Mesenchymal stem cell (in vitro differentiated cells and primary cell): ENCODE results near the gene MRGPRF.
A peak's percentile ranks its signal among the peaks of the same experiment; 100 is the strongest.

Experiments used
- DNase-seq: peaks from one replicate; pipeline ENCODE4 v3.0.0-alpha.2; 2013
- H2AFZ ChIP-seq: one replicate; pipeline ENCODE4 v1.6.1; 2013; ENCODE audit warnings: low read depth, mild to moderate bottlenecking, control low read depth, inconsistent platforms, low read length, moderate library complexity
- H2AK5ac ChIP-seq: 2 replicates; pipeline ENCODE4 v1.6.1; 2013; ENCODE audit warnings: low read length, moderate library complexity, mild to moderate bottlenecking, inconsistent platforms; ENCODE audit not compliant: severe bottlenecking
- H2BK120ac ChIP-seq: one replicate; pipeline ENCODE4 v1.6.1; 2013; ENCODE audit warnings: low read depth, mild to moderate bottlenecking, inconsistent platforms, low read length, moderate library complexity
- H2BK12ac ChIP-seq, 2 experiments: one replicate each; pipeline ENCODE4 v1.6.1; 2013; ENCODE audit warnings: inconsistent platforms in 2 of 2, low read length in 2 of 2, mild to moderate bottlenecking in 2 of 2, moderate library complexity in 2 of 2, control low read depth in 1 of 2
- H2BK15ac ChIP-seq: one replicate; pipeline ENCODE4 v1.6.1; 2013; ENCODE audit warnings: mild to moderate bottlenecking, low read depth, inconsistent platforms; ENCODE audit not compliant: poor library complexity, severe bottlenecking
- H2BK5ac ChIP-seq: 2 replicates; pipeline ENCODE4 v1.6.1; 2013; ENCODE audit warnings: low read depth, mild to moderate bottlenecking, low read length, control low read depth, inconsistent platforms; ENCODE audit not compliant: poor library complexity, severe bottlenecking
- H3K14ac ChIP-seq, 2 experiments: one replicate each; pipeline ENCODE4 v1.6.1; 2013; ENCODE audit warnings: inconsistent platforms in 2 of 2, low read length in 2 of 2, control low read depth in 1 of 2, mild to moderate bottlenecking in 1 of 2, moderate library complexity in 1 of 2
- H3K18ac ChIP-seq, 2 experiments: one replicate each; pipeline ENCODE4 v1.6.1; 2013; ENCODE audit warnings: inconsistent platforms in 2 of 2, low read length in 2 of 2, control low read depth in 1 of 2, low read depth in 1 of 2, mild to moderate bottlenecking in 1 of 2
- H3K23ac ChIP-seq, 2 experiments: one replicate each; pipeline ENCODE4 v1.6.1; 2013; ENCODE audit warnings: inconsistent platforms in 2 of 2, low read length in 2 of 2, mild to moderate bottlenecking in 2 of 2, moderate library complexity in 2 of 2, control low read depth in 1 of 2
- H3K27ac ChIP-seq: 2 replicates; pipeline ENCODE4 v1.5.1; 2013; ENCODE audit warnings: mild to moderate bottlenecking, moderate library complexity, low read length, control low read depth, inconsistent platforms; ENCODE audit not compliant: poor library complexity, severe bottlenecking
- H3K27me3 ChIP-seq, 2 experiments: 2 replicates each; pipeline versions ENCODE4 v1.6.1 to v1.7.0; 2013; ENCODE audit warnings: low read length in 2 of 2, mild to moderate bottlenecking in 2 of 2, moderate library complexity in 2 of 2, control low read depth in 1 of 2, inconsistent platforms in 1 of 2; ENCODE audit not compliant: control insufficient read depth in 1 of 2, insufficient read depth in 1 of 2
- H3K36me3 ChIP-seq, 2 experiments: 2 replicates each; pipeline versions ENCODE4 v1.6.1 to v1.7.0; 2013; ENCODE audit warnings: low read length in 2 of 2, control low read depth in 1 of 2, inconsistent platforms in 1 of 2, low read depth in 1 of 2, mild to moderate bottlenecking in 1 of 2; ENCODE audit not compliant: insufficient read depth in 2 of 2, control insufficient read depth in 1 of 2
- H3K4ac ChIP-seq, 2 experiments: one replicate each; pipeline ENCODE4 v1.6.1; 2013; ENCODE audit warnings: inconsistent platforms in 2 of 2, low read length in 2 of 2, mild to moderate bottlenecking in 2 of 2, moderate library complexity in 2 of 2, control low read depth in 1 of 2, low read depth in 1 of 2
- H3K4me1 ChIP-seq: 2 replicates; pipeline ENCODE4 v1.6.1; 2013; ENCODE audit warnings: low read depth, low read length, control low read depth; ENCODE audit not compliant: control insufficient read depth, insufficient read depth
- H3K4me2 ChIP-seq: 2 replicates; pipeline ENCODE4 v1.6.1; 2013; ENCODE audit warnings: low read length, mild to moderate bottlenecking, inconsistent platforms; ENCODE audit not compliant: poor library complexity, severe bottlenecking
- H3K4me3 ChIP-seq, 2 experiments: 2 replicates each; pipeline versions ENCODE4 v1.5.1 to v1.7.0; 2013; ENCODE audit warnings: low read length in 2 of 2, mild to moderate bottlenecking in 2 of 2, control low read depth in 1 of 2, low read depth in 1 of 2; ENCODE audit not compliant: insufficient read depth in 1 of 2
- H3K79me1 ChIP-seq: replicated peaks from 2 replicates; pipeline ENCODE4 v1.6.1; 2013; ENCODE audit warnings: mild to moderate bottlenecking, control low read depth, low read length, inconsistent platforms; ENCODE audit not compliant: poor library complexity, severe bottlenecking
- H3K9ac ChIP-seq: 2 replicates; pipeline ENCODE4 v1.7.0; 2013; ENCODE audit warnings: mild to moderate bottlenecking, low read length, moderate library complexity
- H3K9me3 ChIP-seq: 2 replicates; pipeline ENCODE4 v1.7.0; 2013; ENCODE audit warnings: mild to moderate bottlenecking, low read length; ENCODE audit not compliant: control insufficient read depth
- H4K8ac ChIP-seq: one replicate; pipeline ENCODE4 v1.6.1; 2013; ENCODE audit warnings: inconsistent platforms, mild to moderate bottlenecking, low read length, moderate library complexity
- H4K91ac ChIP-seq: one replicate; pipeline ENCODE4 v1.6.1; 2013; ENCODE audit warnings: mild to moderate bottlenecking, low read length, inconsistent platforms
- WGBS: methylation state at CpG from one replicate; pipeline ENCODE4 v1.1.7; 2013; ENCODE audit warnings: mixed read lengths; 5-methylcytosine and 5-hydroxymethylcytosine counted together

Gene MRGPRF

GRCh38 chr11:68997124-68997994 lies 15.7 kb downstream of the MRGPRF start:
- Histone ChIP-seq H3K23ac (no peak overlapping the region), H4K8ac (no peak overlapping the region), H3K4me2 (no peak overlapping the region), H3K9ac (no peak overlapping the region), H4K91ac (no peak overlapping the region), H3K27ac (no peak overlapping the region), H2BK12ac (no peak overlapping the region), H2BK15ac (no peak overlapping the region), H3K4me1 (peaks cover 10% of the 10 kb centered on the region), H3K4me3 (no peak overlapping the region), H3K14ac (no peak overlapping the region), H2BK120ac (no peak overlapping the region), H3K36me3 (no peaks in the 10 kb centered on the region), H3K18ac (no peak overlapping the region), H3K79me1 (no peaks in the 10 kb centered on the region), H2AK5ac (no peak overlapping the region), H2BK5ac (no peak overlapping the region), H3K27me3 (peaks cover 3 to 23% of the 10 kb centered on the region in 2 experiments), H2AFZ (no peak overlapping the region), H3K9me3 (no peaks in the 10 kb centered on the region), H3K4ac (no peak overlapping the region)
- 88% methylated on average over 19 of the region's 19 CpGs for WGBS
- DNase-seq = no peak

GRCh38 chr11:68996376-68997123 lies 16.5 kb downstream of the MRGPRF start:
- Histone ChIP-seq H3K4me2 (no peak overlapping the region), H3K4me1 (peaks cover 10% of the 10 kb centered on the region), H2BK15ac (no peak overlapping the region), H3K27ac (no peak overlapping the region), H3K14ac (no peak overlapping the region), H3K4ac (no peak overlapping the region), H3K9ac (no peak overlapping the region), H3K23ac (no peak overlapping the region), H2BK5ac (no peak overlapping the region), H3K79me1 (no peaks in the 10 kb centered on the region), H2AFZ (no peak overlapping the region), H3K36me3 (no peaks in the 10 kb centered on the region), H3K4me3 (no peak overlapping the region), H4K8ac (no peak overlapping the region), H2BK120ac (no peak overlapping the region), H2AK5ac (no peak overlapping the region), H2BK12ac (no peak overlapping the region), H3K18ac (no peak overlapping the region), H3K9me3 (no peaks in the 10 kb centered on the region), H4K91ac (no peak overlapping the region), H3K27me3 (peaks cover 8 to 30% of the 10 kb centered on the region in 2 experiments)
- 94% methylated on average over 24 of the region's 24 CpGs for WGBS
- no peak for DNase-seq

- H3K4me1 ChIP-seq = peaks cover 9% of the 10 kb centered on the region
- H3K18ac ChIP-seq = no peak overlapping the region
- H2BK5ac ChIP-seq = no peak overlapping the region
- H4K8ac ChIP-seq = no peak overlapping the region
- H3K27ac ChIP-seq = no peak overlapping the region
- H3K79me1 ChIP-seq = no peaks in the 10 kb centered on the region
- no peak overlapping the region for H4K91ac ChIP-seq
- H3K4me3 ChIP-seq = no peak overlapping the region
- no peak overlapping the region for H3K14ac ChIP-seq
- H2BK120ac ChIP-seq = no peak overlapping the region
- H3K36me3 ChIP-seq = no peaks in the 10 kb centered on the region
- H3K4ac ChIP-seq = no peak overlapping the region
- no peak for DNase-seq
- H3K9ac ChIP-seq = no peak overlapping the region
- H2BK12ac ChIP-seq = no peak overlapping the region
- no peaks in the 10 kb centered on the region for H3K9me3 ChIP-seq
- WGBS = 84% methylated on average over 4 of the region's 6 CpGs
- H3K27me3 ChIP-seq = peaks cover 21 to 44% of the 10 kb centered on the region in 2 experiments
- no peak overlapping the region for H3K4me2 ChIP-seq
- H2AFZ ChIP-seq = no peak overlapping the region
- no peak overlapping the region for H2AK5ac ChIP-seq
- H2BK15ac ChIP-seq = no peak overlapping the region
- no peak overlapping the region for H3K23ac ChIP-seq
Measured at GRCh38 chr11:68994894-68995285, 18.2 kb downstream of the MRGPRF start.

- no peak for DNase-seq
- Histone ChIP-seq H3K9ac (no peak overlapping the region), H2BK12ac (no peak overlapping the region), H4K91ac (no peak overlapping the region), H3K4ac (no peak overlapping the region), H3K27ac (no peak overlapping the region), H3K9me3 (no peaks in the 10 kb centered on the region), H2AK5ac (no peak overlapping the region), H3K23ac (no peak overlapping the region), H3K79me1 (no peaks in the 10 kb centered on the region), H2BK15ac (no peak overlapping the region), H3K4me3 (no peak overlapping the region), H3K14ac (peak overlapping the region in 1 of 2 experiments; percentile 18), H2BK5ac (no peak overlapping the region), H3K18ac (no peak overlapping the region), H4K8ac (no peak overlapping the region), H3K4me2 (no peak overlapping the region), H2BK120ac (no peak overlapping the region), H3K4me1 (peaks cover 9% of the 10 kb centered on the region), H3K36me3 (no peaks in the 10 kb centered on the region), H3K27me3 (peaks cover 23 to 45% of the 10 kb centered on the region in 2 experiments), H2AFZ (no peak overlapping the region)
- WGBS = 87% methylated on average over 28 of the region's 28 CpGs
Measured at GRCh38 chr11:68994161-68994893, 18.7 kb downstream of the MRGPRF start.
